ENCODE data around the gene ADARB1.

GRCh38 chr21:45039317-45040156 lies 34.8 kb upstream of the ADARB1 start:
- TF ChIP-seq CTCF (IDR thresholded peaks at IDR 0.05) (no peak), ZFX (IDR thresholded peaks at IDR 0.05; ENCODE audit: borderline replicate concordance) (no peak)

Measured in 22Rv1 (cell line).